Tibial nerve (tissue), 4 donors: Measurements from ENCODE around the gene C2. TPM values are rescaled to one million over a fixed set of nuclear protein-coding genes. Genes with fewer than 3 reads are reported as not detected.
"Not testable (repeated sequence)": the region's sequence is repeated elsewhere in the genome, so short reads cannot be mapped to it uniquely, and the experiment has no call there.

Experiments
- DNase-seq, 2 donors: peaks; one replicate each; pipeline ENCODE4 v3.0.0-alpha.2; 2019; ENCODE audit warnings: low spot score in 2 of 2
- H3K27ac ChIP-seq, 4 donors: fragments of 200-600 bp; sonication (generic) in 3 of 4; one replicate each; pipeline ENCODE4 v1.5.1; 2017 to 2019; ENCODE audit warnings: mild to moderate bottlenecking in 1 of 4
- H3K27me3 ChIP-seq, 2 donors: fragments of 200-600 bp; sonication (generic) in 1 of 2; one replicate each; pipeline versions ENCODE4 v1.5.1 to v1.6.0; 2017 to 2019
- H3K36me3 ChIP-seq, 3 donors: fragments of 200-600 bp; sonication (generic); one replicate each; pipeline ENCODE4 v1.5.1; 2018 to 2019
- H3K4me1 ChIP-seq, 4 donors: fragments of 200-600 bp; sonication (generic) in 3 of 4; one replicate each; pipeline ENCODE4 v1.5.1; 2017 to 2019
- H3K4me3 ChIP-seq, 4 donors: fragments of 200-600 bp; sonication (generic) in 3 of 4; one replicate each; pipeline ENCODE4 v1.5.1; 2017 to 2019; ENCODE audit warnings: mild to moderate bottlenecking in 1 of 4, moderate library complexity in 1 of 4
- H3K9me3 ChIP-seq, 4 donors: fragments of 200-600 bp; sonication (generic) in 3 of 4; one replicate each; pipeline ENCODE4 v1.5.1; 2017 to 2019
- EP300 ChIP-seq, 2 donors: sonication (generic); formaldehyde crosslinking; IDR thresholded peaks; one replicate each; pipeline ENCODE4 v1.6.1; 2017; ENCODE audit warnings: antibody characterized with exemption in 2 of 2, mild to moderate bottlenecking in 1 of 2
- POLR2A ChIP-seq, 2 donors: fragments of 450-650 bp; IDR thresholded peaks; one replicate each; pipeline ENCODE4 v1.6.1; 2017; ENCODE audit warnings: antibody characterized with exemption in 2 of 2, mild to moderate bottlenecking in 2 of 2, moderate library complexity in 2 of 2
- WGBS, 2 donors: methylation state at CpG; one replicate each; pipeline ENCODE4 v1.1.5; 2018; 5-methylcytosine and 5-hydroxymethylcytosine counted together
- total RNA-seq, 4 donors: library from RNA; depleted of rRNA; stranded (reverse); fragments of >200 nt; gene quantifications; one replicate each; pipeline ENCODE4 v1.1.0, GENCODE V29; 2016
- TF ChIP-seq, protein P1 (sequence below), 5 experiments: fragments of 200-600 bp in 3 of 5; fragments of 450-650 bp in 2 of 5; sonication (generic) in 3 of 5; IDR thresholded peaks; one replicate each; pipeline ENCODE4 v1.5.1; 2016 to 2019; ENCODE audit warnings: antibody characterized with exemption in 5 of 5, mild to moderate bottlenecking in 3 of 5, moderate library complexity in 2 of 5

C2 gene
- total RNA-seq, 4 donors from 2014 or later: 4.6 to 17.4 (median 6.1) TPM

DNA sequence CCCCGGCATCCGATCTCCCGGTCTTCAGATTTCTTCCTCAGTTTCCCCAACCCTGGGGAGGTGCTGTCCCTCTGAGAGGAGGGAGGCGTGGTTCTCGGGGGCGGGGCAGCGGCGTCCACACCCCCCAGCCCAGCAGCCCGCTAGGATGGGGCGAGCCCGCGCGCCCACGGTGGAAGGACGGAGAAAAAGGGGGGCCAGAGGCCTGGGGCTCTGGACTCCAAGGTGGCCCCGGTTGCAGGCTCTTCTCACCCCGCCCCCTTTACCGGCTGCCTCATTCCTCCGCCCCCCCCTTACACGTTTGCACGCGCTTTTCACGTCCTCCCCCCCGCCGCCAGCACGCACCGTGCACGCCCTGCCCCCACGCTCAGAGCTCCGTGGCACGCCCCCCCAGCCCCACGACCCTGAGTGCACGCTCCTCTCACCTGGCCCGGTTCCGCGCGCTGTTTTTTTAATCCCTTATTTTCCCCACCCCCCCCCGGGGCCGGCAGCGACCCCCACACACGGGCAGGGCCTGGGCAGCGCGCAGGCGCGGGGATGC is 26.0 kb upstream of the C2 start:
- 2 to 3% methylated on average over 25 to 35 of the region's 45 CpGs for WGBS, 2 donors
- H3K4me3 ChIP-seq: peak overlapping the region; percentile 45 to 81 (median 55)
- H3K27ac ChIP-seq: peak overlapping the region; percentile 70 to 91 (median 87)
- no peaks in the 10 kb centered on the region for H3K9me3 ChIP-seq
- TF ChIP-seq, protein P1, sequence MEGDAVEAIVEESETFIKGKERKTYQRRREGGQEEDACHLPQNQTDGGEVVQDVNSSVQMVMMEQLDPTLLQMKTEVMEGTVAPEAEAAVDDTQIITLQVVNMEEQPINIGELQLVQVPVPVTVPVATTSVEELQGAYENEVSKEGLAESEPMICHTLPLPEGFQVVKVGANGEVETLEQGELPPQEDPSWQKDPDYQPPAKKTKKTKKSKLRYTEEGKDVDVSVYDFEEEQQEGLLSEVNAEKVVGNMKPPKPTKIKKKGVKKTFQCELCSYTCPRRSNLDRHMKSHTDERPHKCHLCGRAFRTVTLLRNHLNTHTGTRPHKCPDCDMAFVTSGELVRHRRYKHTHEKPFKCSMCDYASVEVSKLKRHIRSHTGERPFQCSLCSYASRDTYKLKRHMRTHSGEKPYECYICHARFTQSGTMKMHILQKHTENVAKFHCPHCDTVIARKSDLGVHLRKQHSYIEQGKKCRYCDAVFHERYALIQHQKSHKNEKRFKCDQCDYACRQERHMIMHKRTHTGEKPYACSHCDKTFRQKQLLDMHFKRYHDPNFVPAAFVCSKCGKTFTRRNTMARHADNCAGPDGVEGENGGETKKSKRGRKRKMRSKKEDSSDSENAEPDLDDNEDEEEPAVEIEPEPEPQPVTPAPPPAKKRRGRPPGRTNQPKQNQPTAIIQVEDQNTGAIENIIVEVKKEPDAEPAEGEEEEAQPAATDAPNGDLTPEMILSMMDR (IDR thresholded peaks at IDR 0.05): no peak
- peak in 1 of 2 donors; percentile 27 for TF ChIP-seq EP300 (IDR thresholded peaks at IDR 0.05)
- H3K4me1 ChIP-seq: peaks cover 0 to 53% (median 19%) of the 10 kb centered on the region in 4 donors
- peak in 1 of 2 donors; percentile 30 for DNase-seq
- H3K36me3 ChIP-seq: peaks cover 0 to 7% (median 0%) of the 10 kb centered on the region in 3 donors
- no peaks in the 10 kb centered on the region for H3K27me3 ChIP-seq

DNA sequence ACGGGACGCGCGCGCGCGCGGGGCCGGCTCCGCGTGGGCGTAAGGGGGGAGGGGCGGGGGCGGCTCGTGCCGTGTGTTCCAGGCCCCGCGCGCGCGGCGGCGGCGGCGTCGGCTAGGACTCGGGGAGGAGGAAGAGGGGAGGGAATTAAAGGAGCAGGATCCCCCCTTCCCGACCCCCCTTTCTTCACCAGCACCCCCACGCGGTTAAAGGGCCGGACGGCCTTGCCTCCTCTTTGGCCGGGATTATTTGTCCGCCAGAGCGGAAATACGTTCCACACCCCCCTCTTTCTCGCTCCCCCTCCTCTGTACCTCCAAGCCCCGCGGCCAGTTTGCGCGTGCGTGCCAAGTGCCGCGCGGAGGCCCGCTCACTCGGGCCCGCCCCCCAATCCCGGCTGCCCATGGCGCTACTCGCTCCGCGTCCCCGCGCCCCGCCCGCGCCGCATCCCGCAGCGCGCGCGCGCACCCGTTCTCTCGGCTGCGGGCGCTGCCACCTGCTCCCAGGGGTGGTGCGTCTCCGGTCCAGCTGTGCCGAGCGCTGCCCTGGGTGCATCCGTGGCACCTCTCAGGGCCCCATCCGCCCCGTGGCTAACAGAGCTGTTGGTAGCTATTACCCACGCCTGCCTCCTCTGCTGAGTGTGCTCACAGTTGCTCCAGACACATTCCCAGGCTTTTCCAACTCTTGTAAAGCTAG is 25.4 kb upstream of the C2 start, which contains the start of gene ZBTB12:
ZBTB12 (minus strand) TSS at position 134 of the 691 bp plus-strand sequence. CDS start 781 bp downstream, outside the sequence.
- peaks cover 0 to 7% (median 0%) of the 10 kb centered on the region in 3 donors for H3K36me3 ChIP-seq
- TF ChIP-seq EP300 (IDR thresholded peaks at IDR 0.05): peak in 1 of 2 donors; percentile 60
- peak in 1 of 2 donors; percentile 50 for TF ChIP-seq POLR2A (IDR thresholded peaks at IDR 0.05)
- TF ChIP-seq, protein P1 (IDR thresholded peaks at IDR 0.05): peak in 2 of 5 experiments; percentile 15 to 59
- peak within 1 kb of the TSS; percentile 51 to 81 (median 66) for H3K4me3 ChIP-seq
- 0% methylated on average over 21 to 30 of the region's 77 CpGs for WGBS, 2 donors
- H3K27me3 ChIP-seq: no peaks in the 10 kb centered on the region
- peak; percentile 80 to 81 for DNase-seq
- peaks cover 0 to 47% (median 18%) of the 10 kb centered on the region in 4 donors for H3K4me1 ChIP-seq
- H3K27ac ChIP-seq: peak within 1 kb of the TSS; percentile 70 to 91 (median 87)
- H3K9me3 ChIP-seq: no peaks in the 10 kb centered on the region

DNA sequence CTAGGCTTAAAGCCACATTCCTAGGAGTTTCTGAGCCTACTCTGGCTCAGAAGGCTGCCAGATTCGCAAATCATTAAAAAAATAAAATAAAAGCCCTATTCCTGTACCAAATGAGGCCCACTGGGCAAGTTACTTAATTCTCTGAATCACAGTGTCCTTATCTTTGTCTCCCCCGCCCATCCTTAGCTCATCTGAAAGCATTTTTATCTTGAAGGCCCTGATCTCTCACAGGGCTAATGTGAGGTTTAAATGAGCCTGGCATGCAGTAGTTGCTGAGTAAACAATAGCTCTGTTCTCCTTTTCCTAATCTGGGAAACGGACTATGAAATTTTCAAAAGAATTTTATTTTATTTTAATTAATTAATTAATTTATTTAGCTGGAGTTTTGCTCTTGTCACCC is 23.6 kb upstream of the C2 start:
- TF ChIP-seq POLR2A (IDR thresholded peaks at IDR 0.05) (no peak), EP300 (IDR thresholded peaks at IDR 0.05) (no peak)
- TF ChIP-seq, protein P1 (IDR thresholded peaks at IDR 0.05): no peak
- no peak overlapping the region for H3K4me3 ChIP-seq
- H3K4me1 ChIP-seq: peaks cover 0 to 39% (median 13%) of the 10 kb centered on the region in 4 donors
- H3K36me3 ChIP-seq: peaks cover 0 to 7% (median 0%) of the 10 kb centered on the region in 3 donors
- no peaks in the 10 kb centered on the region for H3K9me3 ChIP-seq
- no peaks in the 10 kb centered on the region for H3K27me3 ChIP-seq
- no peak for DNase-seq
- WGBS, 2 donors: 81 to 86% methylated on average over 3 of the region's 3 CpGs
- H3K27ac ChIP-seq: peak overlapping the region in 2 of 4 donors; percentile 90 to 91

DNA sequence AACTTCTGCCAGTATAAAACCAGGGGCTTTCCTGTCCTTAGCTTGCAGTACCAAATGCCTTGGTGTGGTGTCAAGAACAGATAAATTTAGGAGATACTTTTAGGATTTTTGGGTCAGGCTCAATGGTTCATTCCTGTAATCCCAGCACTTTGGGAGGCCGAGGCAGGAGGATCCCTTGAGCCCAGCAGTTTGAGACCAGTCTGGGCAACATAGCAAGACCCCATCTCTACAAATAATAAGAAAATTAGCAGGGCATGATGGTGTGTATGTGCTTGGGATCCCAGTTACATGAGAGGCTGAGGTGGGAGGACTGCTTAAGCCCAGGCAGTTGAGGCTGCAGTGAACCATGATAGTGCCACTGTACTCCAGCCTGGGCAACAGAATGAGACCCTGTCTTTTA is 22.5 kb upstream of the C2 start:
- H3K27ac ChIP-seq: no peak overlapping the region
- DNase-seq: no peak
- H3K27me3 ChIP-seq: no peaks in the 10 kb centered on the region
- TF ChIP-seq EP300 (IDR thresholded peaks at IDR 0.05) (no peak), POLR2A (IDR thresholded peaks at IDR 0.05) (no peak)
- TF ChIP-seq, protein P1 (IDR thresholded peaks at IDR 0.05): no peak
- H3K4me3 ChIP-seq: no peak overlapping the region
- peaks cover 0 to 4% (median 0%) of the 10 kb centered on the region in 3 donors for H3K36me3 ChIP-seq
- no peaks in the 10 kb centered on the region for H3K9me3 ChIP-seq
- WGBS, 2 donors: 89 to 95% methylated on average over 1 of the region's 1 CpG
- H3K4me1 ChIP-seq: peaks cover 0 to 28% (median 12%) of the 10 kb centered on the region in 4 donors

DNA sequence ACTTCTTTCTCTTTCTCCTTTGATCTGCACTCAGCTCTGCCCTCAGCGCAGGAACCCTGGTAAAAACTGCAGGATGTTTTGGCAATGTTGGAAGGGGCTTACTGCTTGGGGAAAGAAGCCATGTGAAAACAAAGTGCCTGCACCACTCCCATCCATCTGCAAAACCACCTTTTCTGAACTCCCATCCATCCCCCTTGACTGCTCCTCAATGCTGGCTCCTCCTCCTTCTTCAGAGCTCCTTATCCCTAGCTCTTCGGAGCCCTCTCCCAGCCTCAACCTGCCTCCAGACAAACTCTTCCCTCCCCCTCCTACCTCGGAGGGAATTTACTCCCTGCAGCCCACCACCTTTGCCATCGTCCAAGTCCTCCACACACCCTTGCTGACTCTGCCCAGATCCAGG is 21.4 kb upstream of the C2 start:
- no peak overlapping the region for H3K4me3 ChIP-seq
- H3K36me3 ChIP-seq: no peaks in the 10 kb centered on the region
- no peaks in the 10 kb centered on the region for H3K9me3 ChIP-seq
- no peaks in the 10 kb centered on the region for H3K27me3 ChIP-seq
- WGBS, 2 donors: 25 to 28% methylated on average over 4 of the region's 4 CpGs
- no peak for DNase-seq
- H3K4me1 ChIP-seq: peaks cover 0 to 21% (median 10%) of the 10 kb centered on the region in 4 donors
- TF ChIP-seq, protein P1 (IDR thresholded peaks at IDR 0.05): no peak
- TF ChIP-seq EP300 (IDR thresholded peaks at IDR 0.05) (no peak), POLR2A (IDR thresholded peaks at IDR 0.05) (no peak)
- no peak overlapping the region for H3K27ac ChIP-seq

DNA sequence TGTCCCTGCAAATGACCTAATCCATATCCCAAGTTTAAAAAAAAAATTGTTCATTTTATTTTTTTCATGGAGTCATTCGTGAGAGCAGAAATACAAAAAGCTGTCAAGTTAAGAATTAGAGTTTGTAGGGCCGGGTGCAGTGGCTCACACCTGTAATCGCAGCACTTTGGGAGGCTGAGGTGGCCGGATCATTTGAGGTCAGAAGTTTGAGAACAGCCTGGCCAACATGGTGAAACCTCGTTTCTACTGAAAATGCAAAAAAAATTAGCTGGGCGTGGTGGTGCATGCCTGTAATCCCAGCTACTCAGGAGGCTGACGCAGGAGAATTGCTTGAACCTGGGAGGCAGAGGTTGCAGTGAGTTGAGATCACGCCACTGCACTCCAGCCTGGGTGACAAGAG is 20.8 kb upstream of the C2 start:
- H3K36me3 ChIP-seq, H3K9me3 ChIP-seq, H3K27me3 ChIP-seq, DNase-seq, H3K4me3 ChIP-seq, H3K27ac ChIP-seq: not testable (repeated sequence)
- WGBS, 2 donors: 77 to 82% methylated on average over 8 of the region's 8 CpGs
- peaks cover 0 to 19% (median 8%) of the 10 kb centered on the region in 4 donors for H3K4me1 ChIP-seq
